ENCODE measurements around the gene ACAP2. TPM values are rescaled to one million over a fixed set of nuclear protein-coding genes. Genes with fewer than 3 reads are reported as not detected.
A peak's percentile ranks its signal among the peaks of the same experiment; 100 is the strongest.

Gene ACAP2
- total RNA-seq, 2 experiments from 2014 or later = 43.9 to 80.7 TPM

DNA sequence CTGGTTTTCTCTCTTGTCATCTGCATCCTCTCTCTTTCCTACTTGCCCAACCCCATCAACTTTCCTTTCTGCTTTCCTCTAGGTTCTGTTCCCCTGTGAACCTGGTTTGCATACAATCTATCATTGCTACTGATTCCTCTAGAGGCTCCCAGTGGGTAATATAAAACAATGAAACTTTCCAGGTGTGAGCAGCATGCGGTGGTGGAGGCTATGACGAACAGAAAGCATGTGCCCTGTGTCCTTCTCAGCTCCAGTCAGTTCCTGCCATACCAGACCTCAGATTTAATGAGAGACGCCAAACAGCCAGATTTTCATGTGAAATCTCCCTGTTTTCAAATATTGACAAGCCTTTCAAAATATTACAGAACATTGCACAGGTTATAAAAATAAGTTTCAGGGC lies 3.5 kb upstream of the ACAP2 start:
- peaks cover 7% of the 10 kb centered on the region for H3K79me2 ChIP-seq (ENCODE audit: insufficient read depth, low read depth, low read length)
- H3K4me2 ChIP-seq (ENCODE audit: low read length) = peak overlapping the region; percentile 55
- H3K9me2 ChIP-seq (ENCODE audit: insufficient read depth, low read length) = no peaks in the 10 kb centered on the region
- no peaks in the 10 kb centered on the region for H3K36me3 ChIP-seq (ENCODE audit: insufficient read depth, low read length)
- intact Hi-C loops (cut with micrococcal nuclease; ENCODE audit: unreplicated experiment) = no loop called here
- H4K20me1 ChIP-seq (ENCODE audit: insufficient read depth, low read length) = no peaks in the 10 kb centered on the region
- no TSS peak for BruUV-seq (replicated peaks)
- peak overlapping the region; percentile 57 for H2AFZ ChIP-seq (ENCODE audit: low read length)
- ChIA-PET POLR2A (interaction anchor here (0.7 kb wide), 1 partner anchor 52 kb away, joined by 3 read pairs; no protein-coding TSS in a partner anchor), CTCF (ENCODE audit: unreplicated experiment) (interaction anchor here (1.4 kb wide), 1 partner anchor 175 kb away, joined by 4 read pairs; the partner anchor contains the start of gene XXYLT1)
- TF ChIP-seq EZH2phosphoT487 (IDR thresholded peaks at IDR 0.05; ENCODE audit: borderline replicate concordance, low read depth, low read length) = no peak
- TF ChIP-seq, protein P1, sequence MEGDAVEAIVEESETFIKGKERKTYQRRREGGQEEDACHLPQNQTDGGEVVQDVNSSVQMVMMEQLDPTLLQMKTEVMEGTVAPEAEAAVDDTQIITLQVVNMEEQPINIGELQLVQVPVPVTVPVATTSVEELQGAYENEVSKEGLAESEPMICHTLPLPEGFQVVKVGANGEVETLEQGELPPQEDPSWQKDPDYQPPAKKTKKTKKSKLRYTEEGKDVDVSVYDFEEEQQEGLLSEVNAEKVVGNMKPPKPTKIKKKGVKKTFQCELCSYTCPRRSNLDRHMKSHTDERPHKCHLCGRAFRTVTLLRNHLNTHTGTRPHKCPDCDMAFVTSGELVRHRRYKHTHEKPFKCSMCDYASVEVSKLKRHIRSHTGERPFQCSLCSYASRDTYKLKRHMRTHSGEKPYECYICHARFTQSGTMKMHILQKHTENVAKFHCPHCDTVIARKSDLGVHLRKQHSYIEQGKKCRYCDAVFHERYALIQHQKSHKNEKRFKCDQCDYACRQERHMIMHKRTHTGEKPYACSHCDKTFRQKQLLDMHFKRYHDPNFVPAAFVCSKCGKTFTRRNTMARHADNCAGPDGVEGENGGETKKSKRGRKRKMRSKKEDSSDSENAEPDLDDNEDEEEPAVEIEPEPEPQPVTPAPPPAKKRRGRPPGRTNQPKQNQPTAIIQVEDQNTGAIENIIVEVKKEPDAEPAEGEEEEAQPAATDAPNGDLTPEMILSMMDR (conservative IDR thresholded peaks at IDR 0.05; ENCODE audit: low read length) = 0 out of 2 replicates have a peak, but pooled peaks have one; percentile 16
- H3K4me3 ChIP-seq (ENCODE audit: low read depth, low read length, poor library complexity, severe bottlenecking) = peak overlapping the region; percentile 0
- peak; percentile 58 for DNase-seq (ENCODE audit: low spot score)
- H3K4me1 ChIP-seq (ENCODE audit: insufficient read depth, low read length, poor library complexity, severe bottlenecking) = peaks cover 33% of the 10 kb centered on the region
- H3K9me3 ChIP-seq (ENCODE audit: low read length) = no peaks in the 10 kb centered on the region
- peak overlapping the region; percentile 2 for H3K27ac ChIP-seq (ENCODE audit: low read depth, low read length, poor library complexity, severe bottlenecking)

DNA sequence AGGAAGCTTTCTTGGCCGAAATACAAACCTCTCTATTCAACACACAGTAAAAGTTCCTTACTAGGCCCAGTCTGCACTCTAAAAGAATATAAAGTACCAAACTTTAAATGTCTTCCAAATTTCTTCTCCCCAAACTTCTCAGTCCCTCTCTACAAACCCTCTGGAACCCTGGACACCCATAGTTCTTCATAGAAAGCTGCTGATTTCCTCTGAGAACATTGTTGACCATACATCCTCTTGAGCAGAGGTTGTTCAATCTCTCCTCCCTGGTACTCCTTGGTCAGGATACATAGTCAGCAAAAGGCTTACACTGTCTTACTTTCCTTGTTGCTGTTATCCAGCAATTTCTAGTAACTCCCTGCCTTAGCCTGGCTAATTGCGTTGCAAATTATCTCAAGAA lies 3.1 kb upstream of the ACAP2 start:
- BruUV-seq (replicated peaks) = no TSS peak
- H3K79me2 ChIP-seq (ENCODE audit: insufficient read depth, low read depth, low read length) = peaks cover 12% of the 10 kb centered on the region
- intact Hi-C loops (cut with micrococcal nuclease; ENCODE audit: unreplicated experiment) = no loop called here
- peak; percentile 16 for DNase-seq (ENCODE audit: low spot score)
- H3K4me2 ChIP-seq (ENCODE audit: low read length) = peak overlapping the region; percentile 55
- CTCF ChIA-PET (ENCODE audit: unreplicated experiment) = interaction anchor here (1.4 kb wide), 1 partner anchor 174 kb away, joined by 4 read pairs; the partner anchor contains the start of gene XXYLT1
- peaks cover 5% of the 10 kb centered on the region; the same call in 1 of the 2 replicates for H4K20me1 ChIP-seq (ENCODE audit: insufficient read depth, low read length)
- POLR2A ChIA-PET = interaction anchor here (0.7 kb wide), 1 partner anchor 51 kb away, joined by 3 read pairs; no protein-coding TSS in a partner anchor
- TF ChIP-seq EZH2phosphoT487 (IDR thresholded peaks at IDR 0.05; ENCODE audit: borderline replicate concordance, low read depth, low read length) = no peak
- TF ChIP-seq, protein P1 (conservative IDR thresholded peaks at IDR 0.05; ENCODE audit: low read length) = no peak
- peaks cover 36% of the 10 kb centered on the region for H3K4me1 ChIP-seq (ENCODE audit: insufficient read depth, low read length, poor library complexity, severe bottlenecking)
- peak overlapping the region; percentile 57 for H2AFZ ChIP-seq (ENCODE audit: low read length)
- peak overlapping the region; percentile 2 for H3K27ac ChIP-seq (ENCODE audit: low read depth, low read length, poor library complexity, severe bottlenecking)
- H3K4me3 ChIP-seq (ENCODE audit: low read depth, low read length, poor library complexity, severe bottlenecking) = peak overlapping the region; percentile 0
- no peaks in the 10 kb centered on the region for H3K9me3 ChIP-seq (ENCODE audit: low read length)
- H3K36me3 ChIP-seq (ENCODE audit: insufficient read depth, low read length) = no peaks in the 10 kb centered on the region
- no peaks in the 10 kb centered on the region for H3K9me2 ChIP-seq (ENCODE audit: insufficient read depth, low read length)

DNA sequence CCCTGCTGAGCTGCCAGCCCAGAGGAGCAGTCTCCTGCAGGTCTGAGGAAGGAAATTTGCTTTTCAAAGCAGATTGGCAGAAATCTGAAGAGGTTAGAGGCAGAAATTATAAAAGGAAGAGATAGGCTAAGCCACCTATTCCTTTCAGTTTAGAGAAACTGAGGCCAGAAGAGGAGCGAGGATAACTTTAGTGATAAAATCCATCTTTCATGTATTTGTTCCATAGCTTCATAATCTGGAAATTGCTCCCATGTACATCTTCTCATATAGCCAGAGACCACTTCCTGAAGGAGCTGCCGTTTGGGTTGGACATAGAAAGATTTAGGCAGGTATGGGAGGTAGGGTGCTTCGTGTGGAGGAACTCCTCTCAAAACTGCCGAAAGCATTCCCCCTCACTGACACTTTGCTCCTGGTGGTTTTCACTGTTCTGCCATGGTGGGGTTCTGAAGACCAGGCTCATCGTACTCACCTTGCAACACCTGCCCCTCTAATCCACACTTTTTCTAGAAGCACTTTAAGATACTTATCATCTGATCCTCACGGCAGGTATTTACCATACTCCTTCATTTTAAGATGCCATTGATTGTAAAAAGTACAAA lies 670 bp upstream of the ACAP2 start:
- H4K20me1 ChIP-seq (ENCODE audit: insufficient read depth, low read length) = peaks cover 18% of the 10 kb centered on the region
- peaks cover 36% of the 10 kb centered on the region for H3K79me2 ChIP-seq (ENCODE audit: insufficient read depth, low read depth, low read length)
- H3K4me3 ChIP-seq (ENCODE audit: low read depth, low read length, poor library complexity, severe bottlenecking) = peak overlapping the region; percentile 65
- H3K36me3 ChIP-seq (ENCODE audit: insufficient read depth, low read length) = peaks cover under 1% of the 10 kb centered on the region; the same call in 1 of the 2 replicates
- H3K9me2 ChIP-seq (ENCODE audit: insufficient read depth, low read length) = no peaks in the 10 kb centered on the region
- BruUV-seq (replicated peaks) = no TSS peak
- intact Hi-C loops (cut with micrococcal nuclease; ENCODE audit: unreplicated experiment) = loop anchor here (1.0 to 5.0 kb wide), 4 partner anchors 95 to 757 kb away; partner anchors contain the start of gene XXYLT1
- H3K9me3 ChIP-seq (ENCODE audit: low read length) = no peaks in the 10 kb centered on the region
- peaks cover 57% of the 10 kb centered on the region for H3K4me1 ChIP-seq (ENCODE audit: insufficient read depth, low read length, poor library complexity, severe bottlenecking)
- POLR2A ChIA-PET = interaction anchor here (0.6 to 1.7 kb wide), 6 partner anchors 9 to 171 kb away, joined by 3 to 7 read pairs (median 3); no protein-coding TSS in a partner anchor
- H3K4me2 ChIP-seq (ENCODE audit: low read length) = peak overlapping the region; percentile 92
- CTCF ChIA-PET (ENCODE audit: unreplicated experiment) = interaction anchor here (0.6 kb wide), 1 partner anchor 1339 kb away, joined by 3 read pairs; no protein-coding TSS in a partner anchor
- TF ChIP-seq, protein P1 (conservative IDR thresholded peaks at IDR 0.05; ENCODE audit: low read length) = no peak
- no peak for TF ChIP-seq EZH2phosphoT487 (IDR thresholded peaks at IDR 0.05; ENCODE audit: borderline replicate concordance, low read depth, low read length)
- peak overlapping the region; percentile 95 for H2AFZ ChIP-seq (ENCODE audit: low read length)
- H3K27ac ChIP-seq (ENCODE audit: low read depth, low read length, poor library complexity, severe bottlenecking) = peak overlapping the region; percentile 43
- DNase-seq (ENCODE audit: low spot score) = peak; percentile 27

All from OCI-LY7 (cell line).